Suprapubic skin (tissue), 4 donors: ENCODE results near the gene GJA3.

Experiments
- EP300 ChIP-seq: sonication (generic); formaldehyde crosslinking; IDR thresholded peaks from one replicate; pipeline ENCODE4 v1.6.1; 2017; ENCODE audit warnings: antibody characterized with exemption
- POLR2A ChIP-seq, 2 donors: fragments of 450-650 bp; IDR thresholded peaks; one replicate each; pipeline ENCODE4 v1.6.1; 2017; ENCODE audit warnings: antibody characterized with exemption in 2 of 2, mild to moderate bottlenecking in 2 of 2, moderate library complexity in 2 of 2
- POLR2AphosphoS5 ChIP-seq, 3 donors: sonication (generic); formaldehyde crosslinking; IDR thresholded peaks; one replicate each; pipeline ENCODE4 v1.6.1; 2017; ENCODE audit warnings: antibody characterized with exemption in 3 of 3
- TF ChIP-seq, protein P1 (sequence below), 2 donors: fragments of 200-600 bp in 1 of 2; fragments of 450-650 bp in 1 of 2; sonication (generic) in 1 of 2; IDR thresholded peaks; one replicate each; pipeline ENCODE4 v1.5.1; 2016 to 2019; ENCODE audit warnings: antibody characterized with exemption in 2 of 2, mild to moderate bottlenecking in 1 of 2, moderate library complexity in 1 of 2

- TF ChIP-seq, protein P1, sequence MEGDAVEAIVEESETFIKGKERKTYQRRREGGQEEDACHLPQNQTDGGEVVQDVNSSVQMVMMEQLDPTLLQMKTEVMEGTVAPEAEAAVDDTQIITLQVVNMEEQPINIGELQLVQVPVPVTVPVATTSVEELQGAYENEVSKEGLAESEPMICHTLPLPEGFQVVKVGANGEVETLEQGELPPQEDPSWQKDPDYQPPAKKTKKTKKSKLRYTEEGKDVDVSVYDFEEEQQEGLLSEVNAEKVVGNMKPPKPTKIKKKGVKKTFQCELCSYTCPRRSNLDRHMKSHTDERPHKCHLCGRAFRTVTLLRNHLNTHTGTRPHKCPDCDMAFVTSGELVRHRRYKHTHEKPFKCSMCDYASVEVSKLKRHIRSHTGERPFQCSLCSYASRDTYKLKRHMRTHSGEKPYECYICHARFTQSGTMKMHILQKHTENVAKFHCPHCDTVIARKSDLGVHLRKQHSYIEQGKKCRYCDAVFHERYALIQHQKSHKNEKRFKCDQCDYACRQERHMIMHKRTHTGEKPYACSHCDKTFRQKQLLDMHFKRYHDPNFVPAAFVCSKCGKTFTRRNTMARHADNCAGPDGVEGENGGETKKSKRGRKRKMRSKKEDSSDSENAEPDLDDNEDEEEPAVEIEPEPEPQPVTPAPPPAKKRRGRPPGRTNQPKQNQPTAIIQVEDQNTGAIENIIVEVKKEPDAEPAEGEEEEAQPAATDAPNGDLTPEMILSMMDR (IDR thresholded peaks at IDR 0.05), result no peak
- no peak for TF ChIP-seq POLR2A (IDR thresholded peaks at IDR 0.05)
- no peak for TF ChIP-seq EP300
- no peak for TF ChIP-seq POLR2AphosphoS5 (IDR thresholded peaks at IDR 0.05)
Measured at GRCh38 chr13:20150561-20150960, 10.3 kb downstream of the GJA3 start.
